Measurements from ENCODE around the gene ATL2.
"Not testable (repeated sequence)": the region's sequence is repeated elsewhere in the genome, so short reads cannot be mapped to it uniquely, and the experiment has no call there.

Gene ATL2

GRCh38 chr2:38323623-38324022, 53.5 kb downstream of the ATL2 start:
- DNase-seq (ENCODE audit: extremely low spot score) = no peak
- no peak for TF ChIP-seq CTCF (IDR thresholded peaks at IDR 0.05; ENCODE audit: control extremely low read depth, extremely low read depth, low read depth, missing control alignments)
- CTCF ChIA-PET = interaction anchor here (2.0 to 3.2 kb wide), 2 partner anchors 8 to 185 kb away, joined by 9 to 25 read pairs; no protein-coding TSS in a partner anchor
- POLR2A ChIA-PET = no interaction called here

- POLR2A ChIA-PET = no interaction called here
- no peak for DNase-seq (ENCODE audit: extremely low spot score)
- CTCF ChIA-PET = interaction anchor here (2.0 kb wide), 1 partner anchor 186 kb away, joined by 9 read pairs; no protein-coding TSS in a partner anchor
- TF ChIP-seq CTCF (IDR thresholded peaks at IDR 0.05; ENCODE audit: control extremely low read depth, extremely low read depth, low read depth, missing control alignments) = no peak
Observed at GRCh38 chr2:38322224-38322914, 54.7 kb downstream of the ATL2 start.

DNA sequence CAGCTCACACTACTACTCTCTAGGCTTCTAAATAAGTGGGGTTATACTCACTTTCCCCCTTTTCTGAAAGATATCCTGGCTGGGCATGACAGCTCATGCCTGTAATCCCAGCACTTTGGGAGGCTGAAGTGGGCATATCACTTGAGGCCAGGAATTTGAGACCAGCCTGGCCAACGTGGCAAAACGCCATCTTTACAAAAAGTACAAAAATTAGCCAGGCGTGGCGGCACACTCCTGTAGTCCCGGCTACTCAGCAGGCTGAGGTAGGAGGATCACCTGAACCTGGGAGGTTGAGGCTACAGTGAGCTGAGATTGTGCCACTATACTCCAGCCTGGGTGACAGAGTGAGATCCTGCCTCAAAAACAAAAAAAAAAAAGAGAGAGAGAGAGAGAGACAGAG, 57.8 kb downstream of the ATL2 start:
- DNase-seq (ENCODE audit: extremely low spot score); POLR2A ChIA-PET: not testable (repeated sequence)
- CTCF ChIA-PET = interaction anchor here (1.1 to 6.5 kb wide), 4 partner anchors 57 to 214 kb away, joined by 3 to 119 read pairs (median 6); partner anchors contain the start of gene ATL2

DNA sequence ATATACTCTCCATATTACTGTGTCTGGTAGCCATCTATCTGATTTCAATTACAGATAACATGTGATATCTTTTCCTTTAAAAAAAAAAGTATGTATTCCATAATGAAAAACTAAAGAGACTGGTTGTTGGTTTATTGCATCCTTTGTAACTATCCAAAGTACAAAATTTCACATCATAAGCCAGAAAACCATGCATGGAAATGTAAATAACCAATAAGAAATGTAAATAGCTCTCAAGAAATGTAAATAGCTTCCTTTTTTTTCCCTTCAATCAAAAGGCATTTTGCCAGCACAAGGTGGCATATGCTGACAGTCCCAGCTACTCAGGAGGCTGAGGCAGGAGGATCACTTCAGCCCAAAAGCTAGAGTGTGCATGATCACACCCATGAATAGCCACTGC, 59.3 kb downstream of the ATL2 start:
- CTCF ChIA-PET = interaction anchor here (1.5 to 6.5 kb wide), 4 partner anchors 16 to 193 kb away, joined by 5 to 119 read pairs (median 8); no protein-coding TSS in a partner anchor
- no peak for TF ChIP-seq CTCF (IDR thresholded peaks at IDR 0.05; ENCODE audit: control extremely low read depth, extremely low read depth, low read depth, missing control alignments)
- DNase-seq (ENCODE audit: extremely low spot score) = no peak
- POLR2A ChIA-PET = no interaction called here

- TF ChIP-seq CTCF (IDR thresholded peaks at IDR 0.05; ENCODE audit: control extremely low read depth, extremely low read depth, low read depth, missing control alignments) = peak; percentile 60
- ChIA-PET POLR2A (interaction anchor here (0.6 kb wide), 1 partner anchor 428 kb away, joined by 6 read pairs; no protein-coding TSS in a partner anchor), CTCF (interaction anchor here (0.6 to 6.5 kb wide), 39 partner anchors 9 to 428 kb away, joined by 3 to 119 read pairs (median 4); partner anchors contain the start of gene ATL2)
- peak; percentile 47 for DNase-seq (ENCODE audit: extremely low spot score)
Observed at GRCh38 chr2:38315707-38316333, 61.3 kb downstream of the ATL2 start.

- no peak for TF ChIP-seq CTCF (IDR thresholded peaks at IDR 0.05; ENCODE audit: control extremely low read depth, extremely low read depth, low read depth, missing control alignments)
- ChIA-PET CTCF (interaction anchor here (1.3 to 2.2 kb wide), 2 partner anchors 117 to 200 kb away, joined by 3 to 9 read pairs; no protein-coding TSS in a partner anchor), POLR2A (no interaction called here)
- DNase-seq (ENCODE audit: extremely low spot score) = no peak
Observed at GRCh38 chr2:38308821-38309220, 68.3 kb downstream of the ATL2 start.

Measured in GM10248 (cell line).